ENCODE data around the gene CD48.
"Not testable (repeated sequence)": the region's sequence is repeated elsewhere in the genome, so short reads cannot be mapped to it uniquely, and the experiment has no call there.

Gene CD48

GRCh38 chr1:160740133-160740688 lies 28.6 kb upstream of the CD48 start:
- FAIRE-seq (peak; percentile 65), DNase-seq (ENCODE audit: insufficient read length) (no peak)
- TF ChIP-seq POLR2AphosphoS5 (IDR thresholded peaks at IDR 0.05; ENCODE audit: low read depth, low read length) (no peak), TAF1 (IDR thresholded peaks at IDR 0.05; ENCODE audit: borderline replicate concordance, low read depth, low read length) (no peak), POLR2A (IDR thresholded peaks at IDR 0.05; ENCODE audit: low read depth, low read length) (no peak)

GRCh38 chr1:160739098-160739511 lies 27.5 kb upstream of the CD48 start, which contains the start of gene SLAMF7:
SLAMF7 (plus strand) TSS chr1:160739247; CDS start chr1:160739302, 55 bp downstream.
- peak; percentile 88 for TF ChIP-seq POLR2AphosphoS5 (IDR thresholded peaks at IDR 0.05; ENCODE audit: low read depth, low read length)
- peak; percentile 83 for TF ChIP-seq POLR2A (IDR thresholded peaks at IDR 0.05; ENCODE audit: low read depth, low read length)
- TF ChIP-seq TAF1 (IDR thresholded peaks at IDR 0.05; ENCODE audit: borderline replicate concordance, low read depth, low read length), result peak; percentile 86
- peak; percentile 98 for FAIRE-seq

DNA sequence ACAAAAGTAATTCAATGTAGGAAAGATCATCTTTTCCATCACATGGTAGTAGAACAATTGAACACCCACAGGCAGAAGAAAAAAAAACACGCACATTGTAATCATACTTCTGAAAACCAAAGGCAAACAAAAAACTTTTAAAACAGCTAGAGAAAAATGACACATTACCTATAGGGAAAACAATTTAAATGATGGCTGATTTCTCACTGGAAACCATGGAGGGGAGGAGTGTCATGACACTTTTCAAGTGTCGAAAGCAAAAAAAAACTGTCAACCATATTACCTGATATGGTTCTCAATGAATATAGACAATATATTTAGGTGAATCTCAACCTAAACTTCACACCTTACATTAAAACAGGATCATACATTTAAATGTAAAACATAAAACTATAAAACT lies 26.6 kb upstream of the CD48 start:
- DNase-seq (ENCODE audit: insufficient read length) (no peak), FAIRE-seq (peak; percentile 82)
- TF ChIP-seq POLR2AphosphoS5 (IDR thresholded peaks at IDR 0.05; ENCODE audit: low read depth, low read length) (no peak), TAF1 (IDR thresholded peaks at IDR 0.05; ENCODE audit: borderline replicate concordance, low read depth, low read length) (no peak), POLR2A (IDR thresholded peaks at IDR 0.05; ENCODE audit: low read depth, low read length) (no peak)

More at GRCh38 chr1:160739098-160739511, 27.5 kb upstream of the CD48 start, which contains the start of gene SLAMF7:
- DNase-seq (ENCODE audit: insufficient read length), result no peak

- DNase-seq (ENCODE audit: insufficient read length) (no peak), FAIRE-seq (no peak)
Observed at GRCh38 chr1:160734301-160734700, 22.7 kb upstream of the CD48 start.

GRCh38 chr1:160733898-160734297 lies 22.3 kb upstream of the CD48 start:
- no peak for TF ChIP-seq POLR2A (IDR thresholded peaks at IDR 0.05; ENCODE audit: low read depth, low read length)
- TF ChIP-seq POLR2AphosphoS5 (IDR thresholded peaks at IDR 0.05; ENCODE audit: low read depth, low read length), result no peak
- no peak for TF ChIP-seq TAF1 (IDR thresholded peaks at IDR 0.05; ENCODE audit: borderline replicate concordance, low read depth, low read length)
- FAIRE-seq (no peak), DNase-seq (ENCODE audit: insufficient read length) (no peak)

More at GRCh38 chr1:160734301-160734700, 22.7 kb upstream of the CD48 start:
- TF ChIP-seq TAF1 (IDR thresholded peaks at IDR 0.05; ENCODE audit: borderline replicate concordance, low read depth, low read length) (no peak), POLR2AphosphoS5 (IDR thresholded peaks at IDR 0.05; ENCODE audit: low read depth, low read length) (no peak), POLR2A (IDR thresholded peaks at IDR 0.05; ENCODE audit: low read depth, low read length) (no peak)

GRCh38 chr1:160731990-160732389 lies 20.4 kb upstream of the CD48 start:
- no peak for TF ChIP-seq POLR2A (IDR thresholded peaks at IDR 0.05; ENCODE audit: low read depth, low read length)
- TF ChIP-seq POLR2AphosphoS5 (IDR thresholded peaks at IDR 0.05; ENCODE audit: low read depth, low read length), result no peak
- TF ChIP-seq TAF1 (IDR thresholded peaks at IDR 0.05; ENCODE audit: borderline replicate concordance, low read depth, low read length), result no peak
- DNase-seq (ENCODE audit: insufficient read length) (no peak), FAIRE-seq (peak; percentile 65)

DNA sequence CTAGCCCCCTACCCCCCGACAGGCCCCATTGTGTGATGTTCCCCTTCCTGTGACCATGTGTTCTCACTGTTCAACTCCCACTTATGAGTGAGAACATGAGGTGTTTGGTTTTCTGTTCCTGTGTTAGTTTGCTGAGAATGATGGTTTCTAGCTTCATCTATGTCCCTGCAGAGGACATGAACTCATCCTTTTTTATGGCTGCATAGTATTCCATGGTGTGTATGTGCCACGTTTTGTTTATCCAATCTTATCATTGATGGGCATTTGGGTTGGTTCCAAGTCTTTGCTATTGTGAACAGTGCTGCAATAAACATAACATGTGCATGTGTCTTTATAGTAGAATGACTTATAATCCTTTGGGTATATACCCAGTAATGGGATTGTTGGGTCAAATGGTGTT lies 19.9 kb upstream of the CD48 start:
- not testable (repeated sequence) for DNase-seq (ENCODE audit: insufficient read length); FAIRE-seq

- FAIRE-seq, result no peak
- no peak for DNase-seq (ENCODE audit: insufficient read length)
- TF ChIP-seq TAF1 (IDR thresholded peaks at IDR 0.05; ENCODE audit: borderline replicate concordance, low read depth, low read length) (no peak), POLR2AphosphoS5 (IDR thresholded peaks at IDR 0.05; ENCODE audit: low read depth, low read length) (no peak), POLR2A (IDR thresholded peaks at IDR 0.05; ENCODE audit: low read depth, low read length) (no peak)
Observed at GRCh38 chr1:160727316-160727640, 15.7 kb upstream of the CD48 start.

- FAIRE-seq (peak; percentile 97), DNase-seq (ENCODE audit: insufficient read length) (peak; percentile 41)
- no peak for TF ChIP-seq POLR2AphosphoS5 (IDR thresholded peaks at IDR 0.05; ENCODE audit: low read depth, low read length)
- TF ChIP-seq POLR2A (IDR thresholded peaks at IDR 0.05; ENCODE audit: low read depth, low read length), result no peak
- TF ChIP-seq TAF1 (IDR thresholded peaks at IDR 0.05; ENCODE audit: borderline replicate concordance, low read depth, low read length), result no peak
Observed at GRCh38 chr1:160726498-160727315, 15.1 kb upstream of the CD48 start.

- peak; percentile 57 for TF ChIP-seq POLR2AphosphoS5 (IDR thresholded peaks at IDR 0.05; ENCODE audit: low read depth, low read length)
- TF ChIP-seq TAF1 (IDR thresholded peaks at IDR 0.05; ENCODE audit: borderline replicate concordance, low read depth, low read length), result no peak
- TF ChIP-seq POLR2A (IDR thresholded peaks at IDR 0.05; ENCODE audit: low read depth, low read length), result peak; percentile 68
- FAIRE-seq, result peak; percentile 70
- no peak for DNase-seq (ENCODE audit: insufficient read length)
Observed at GRCh38 chr1:160726114-160726497, 14.5 kb upstream of the CD48 start.

DNA sequence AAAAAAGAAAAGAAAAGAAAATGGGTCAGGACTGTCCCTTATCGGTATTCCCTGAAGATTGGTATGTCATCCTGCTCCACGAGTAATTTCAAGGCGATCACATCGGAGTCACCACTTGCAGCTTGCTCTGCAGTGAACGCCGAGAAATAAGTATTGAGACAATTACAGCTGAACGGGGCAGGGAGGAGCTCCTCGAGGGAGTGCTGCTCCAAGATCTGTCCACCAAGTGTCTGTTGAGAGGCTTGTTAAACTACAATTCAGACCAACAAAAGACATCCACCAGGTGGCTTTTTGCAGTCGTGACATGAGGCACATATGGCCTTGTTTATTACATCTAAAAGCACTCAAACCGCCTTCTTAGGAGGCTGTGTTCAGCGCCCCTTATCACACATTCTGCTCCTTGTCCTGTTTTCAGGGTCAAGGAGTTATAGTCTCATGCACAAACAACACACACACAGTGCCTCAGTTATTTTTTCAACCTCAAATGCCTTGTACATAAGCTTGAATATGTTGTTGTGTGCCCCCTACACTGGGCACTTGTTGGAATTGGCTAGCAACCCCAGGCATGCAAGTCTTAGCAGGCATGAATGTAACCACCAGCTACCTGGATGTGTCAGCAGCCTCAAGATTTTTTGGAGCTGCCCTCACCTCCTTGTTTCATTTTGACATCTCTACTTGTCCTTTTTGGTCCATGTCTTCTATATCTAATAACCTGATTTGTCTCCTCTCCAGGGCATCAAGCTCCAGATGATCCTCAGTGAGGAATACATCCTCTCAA lies 13.0 kb upstream of the CD48 start:
- no peak for TF ChIP-seq POLR2AphosphoS5 (IDR thresholded peaks at IDR 0.05; ENCODE audit: low read depth, low read length)
- no peak for TF ChIP-seq TAF1 (IDR thresholded peaks at IDR 0.05; ENCODE audit: borderline replicate concordance, low read depth, low read length)
- TF ChIP-seq POLR2A (IDR thresholded peaks at IDR 0.05; ENCODE audit: low read depth, low read length), result no peak
- FAIRE-seq (peak; percentile 70), DNase-seq (ENCODE audit: insufficient read length) (no peak)
